Activated CD8-positive, alpha-beta memory T cell treated with anti-CD3 and anti-CD28 coated beads, Interleukin-2, amount 50 U/mL, for 4 hours (primary cell): ENCODE results near the gene SLC8B1.

ENCODE experiments used
- DNase-seq: peaks from one replicate; pipeline ENCODE4 v3.0.0-alpha.2; 2020

Gene SLC8B1

DNA sequence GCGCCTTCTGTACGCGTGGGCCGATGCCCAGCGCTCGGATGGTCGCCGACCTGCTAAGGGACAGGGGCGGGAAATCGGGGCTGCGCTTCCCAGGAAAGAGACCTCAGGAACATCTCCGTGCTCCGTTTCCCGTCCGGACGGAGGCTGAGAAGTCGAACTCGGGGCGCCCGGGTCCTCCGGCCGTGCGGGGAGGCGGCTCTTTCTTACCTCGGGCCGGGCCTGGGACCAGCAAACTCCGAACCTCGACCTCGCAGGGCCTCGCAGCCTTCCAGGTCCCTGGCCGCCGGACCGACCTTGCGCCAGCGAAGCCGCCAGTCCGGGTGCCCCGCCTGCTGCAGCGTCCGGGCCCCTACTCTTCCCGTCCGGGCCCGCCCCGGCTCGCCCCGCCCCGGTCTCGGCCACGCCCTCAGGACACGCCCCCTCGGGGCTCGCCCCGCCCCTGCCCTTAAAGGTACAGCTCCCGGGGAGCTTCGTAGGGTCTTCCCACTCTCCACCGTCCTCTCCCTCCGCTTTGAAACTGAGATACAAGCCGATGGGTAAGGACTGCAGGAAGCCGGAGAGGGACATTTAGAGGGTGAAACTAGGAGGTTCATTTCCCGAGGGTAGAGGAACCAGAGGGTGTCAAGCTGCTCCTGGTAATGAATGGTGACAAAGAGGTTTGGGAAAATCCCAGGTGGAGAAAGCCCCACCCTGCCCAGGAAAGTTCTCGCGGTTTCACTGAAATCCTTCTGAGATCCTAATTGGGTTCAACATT is at the start of gene SLC8B1:
Gene SLC8B1 (minus strand): TSS at position 324 of the 754 bp plus-strand sequence. CDS start 2,231 bp downstream, outside the sequence.
- peak; percentile 88 for DNase-seq

DNA sequence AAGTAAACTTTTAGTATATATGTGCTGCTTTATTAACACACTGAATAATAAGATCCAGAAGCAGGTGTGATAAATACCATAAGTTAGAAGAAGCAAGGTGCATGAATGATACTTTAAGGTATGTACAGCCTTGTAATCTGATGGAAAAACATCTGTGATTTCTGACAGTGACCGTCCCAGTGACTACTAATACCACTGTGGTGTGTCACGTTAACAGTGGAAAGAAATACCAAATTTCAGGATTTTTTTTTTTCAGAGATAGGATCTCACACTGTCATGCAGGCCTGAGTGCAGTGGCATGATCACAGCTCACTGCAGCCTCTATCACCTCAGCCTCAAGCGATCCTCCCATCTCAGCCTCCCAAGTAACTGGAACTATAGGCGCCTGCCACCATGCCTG is 47.3 kb upstream of the SLC8B1 start:
- DNase-seq: no peak

DNA sequence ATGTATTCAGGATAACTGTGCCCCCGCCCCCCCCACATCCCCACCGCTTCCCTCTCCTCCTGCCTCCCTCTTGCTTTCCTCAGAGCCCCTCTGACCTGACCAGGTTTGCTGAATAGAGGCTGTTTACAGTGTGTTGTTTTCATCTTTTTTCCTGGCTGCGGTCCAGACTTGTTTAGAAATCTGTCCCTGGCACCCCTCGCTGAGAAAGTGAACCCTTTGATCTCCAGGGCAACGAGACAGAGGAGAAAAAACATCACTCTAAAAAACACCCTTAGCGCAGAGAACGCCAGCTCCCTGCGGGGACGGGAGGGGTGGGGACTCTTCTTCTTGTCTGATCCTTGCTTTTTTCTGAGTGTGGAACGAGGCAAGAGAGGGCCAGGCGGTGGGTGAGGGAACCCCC is 46.3 kb upstream of the SLC8B1 start:
- DNase-seq: no peak

DNA sequence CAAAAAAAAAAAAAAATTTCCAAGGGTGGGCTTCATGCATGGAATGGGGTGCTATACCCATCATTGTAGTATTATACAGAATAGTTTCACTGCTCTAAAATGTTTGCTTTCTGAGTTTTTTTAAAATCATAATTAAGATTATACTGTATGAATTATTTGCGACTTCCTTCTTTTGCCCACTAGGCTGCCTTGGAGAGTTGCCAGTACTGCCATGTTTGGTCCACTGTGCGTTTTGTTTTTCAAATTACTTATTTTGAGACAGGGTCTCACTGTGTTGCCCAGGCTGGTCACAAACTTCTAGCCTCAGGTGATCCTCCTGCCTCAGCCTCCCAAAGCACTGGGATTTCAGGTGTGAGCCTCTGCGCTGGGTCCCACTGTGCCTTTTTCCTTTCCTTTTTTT is 43.4 kb upstream of the SLC8B1 start:
- DNase-seq: no peak

DNA sequence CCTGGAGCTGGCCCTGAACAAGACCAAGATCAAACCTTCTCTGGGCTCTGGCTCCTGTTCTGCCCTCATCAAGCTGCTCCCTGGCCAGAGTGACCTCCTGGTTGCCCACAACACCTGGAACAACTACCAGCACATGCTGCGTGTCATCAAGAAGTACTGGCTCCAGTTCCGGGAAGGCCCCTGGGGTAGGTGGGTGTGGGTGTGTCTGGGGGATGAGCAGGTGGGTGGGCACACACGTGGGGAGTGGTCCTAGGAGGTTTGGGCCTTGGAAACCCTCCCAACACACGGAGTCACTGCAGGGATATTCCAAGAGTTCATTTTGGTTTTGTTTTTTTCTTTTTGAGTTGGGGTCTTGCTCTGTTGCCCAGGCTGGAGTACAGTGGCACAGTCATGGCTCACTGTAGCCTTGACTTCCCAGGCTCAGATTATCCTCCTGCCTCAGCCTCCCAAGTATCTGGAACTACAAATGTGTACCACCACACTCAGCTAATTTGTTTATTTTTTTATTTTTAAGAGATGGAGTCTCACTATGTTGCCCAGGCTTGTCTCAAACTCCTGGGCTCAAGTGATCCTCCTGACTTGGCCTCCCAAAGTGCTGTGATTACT is 40.0 kb upstream of the SLC8B1 start:
- DNase-seq: no peak

DNA sequence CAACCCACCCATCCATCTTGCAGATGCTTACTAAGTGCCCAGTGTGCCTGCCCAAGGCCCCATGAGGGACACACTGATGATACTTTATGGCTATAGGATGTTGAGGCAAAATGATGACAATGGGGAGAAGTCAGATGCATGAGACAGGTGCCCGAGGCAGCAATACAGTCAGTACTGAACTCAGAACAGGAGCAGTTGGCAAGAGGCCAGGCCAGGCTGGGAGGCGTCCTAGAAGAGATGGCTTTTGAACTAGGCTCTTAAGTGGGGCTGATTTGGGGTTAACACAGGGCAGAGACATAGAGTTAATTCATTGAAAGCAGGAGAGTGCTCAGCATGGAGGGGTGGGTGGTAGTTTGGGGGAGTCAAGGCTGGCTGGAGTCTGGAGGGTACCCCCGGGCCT is 39.1 kb upstream of the SLC8B1 start:
- DNase-seq: no peak

DNA sequence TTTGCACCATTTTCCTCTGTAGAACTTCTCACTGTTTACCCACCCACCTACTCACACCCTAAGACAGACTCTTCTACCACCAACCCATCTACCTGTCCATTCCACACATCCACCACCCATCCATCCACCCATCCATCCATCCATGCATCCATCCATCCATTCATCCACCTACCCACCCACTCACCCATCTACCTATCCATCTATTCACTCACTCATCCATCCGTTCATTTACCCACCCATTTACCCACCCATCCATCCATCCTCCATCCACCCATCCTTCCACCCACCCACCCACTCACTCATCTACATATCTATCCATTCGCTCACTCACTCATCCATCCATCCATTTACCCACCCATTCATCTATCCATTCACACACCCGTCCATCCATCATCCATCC is 38.5 kb upstream of the SLC8B1 start:
- DNase-seq: no peak

DNA sequence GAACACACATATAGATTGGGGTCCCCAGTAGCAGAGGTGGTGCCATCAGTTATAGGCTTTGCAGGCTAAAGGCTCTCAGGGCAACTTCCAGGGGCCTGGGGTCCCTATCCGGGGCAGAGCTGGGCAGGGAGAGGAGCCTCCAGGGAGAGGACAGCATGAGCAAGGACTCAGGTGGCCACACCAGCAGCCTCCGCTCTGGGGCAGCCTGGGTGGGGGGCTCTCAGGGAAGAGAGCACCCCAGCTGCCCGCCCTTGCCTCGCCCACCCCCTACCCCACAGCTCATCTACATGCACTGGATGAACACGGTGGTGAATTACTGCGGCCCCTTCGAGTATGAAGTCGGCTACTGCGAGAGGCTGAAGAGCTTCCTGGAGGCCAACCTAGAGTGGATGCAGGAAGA is 37.5 kb upstream of the SLC8B1 start:
- DNase-seq: no peak

DNA sequence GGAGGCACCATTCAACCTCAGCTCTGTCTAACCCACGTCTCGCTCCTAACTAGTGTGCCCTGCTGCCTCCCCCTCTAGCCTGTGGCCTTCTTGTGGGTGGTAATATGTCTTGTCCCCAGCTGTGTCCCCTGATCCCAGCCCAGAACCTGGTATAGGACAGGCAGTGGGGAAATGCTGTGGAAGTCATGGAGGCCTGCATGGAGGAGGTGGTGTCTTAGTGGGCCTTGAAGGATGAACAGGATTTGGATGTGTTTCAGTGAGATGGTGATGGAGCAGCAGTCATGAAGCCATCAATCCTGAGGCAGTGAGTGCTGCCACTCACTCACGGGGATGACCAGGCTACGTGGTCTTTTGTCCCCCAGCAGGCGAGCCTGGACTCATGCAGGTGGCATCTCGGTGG is 36.9 kb upstream of the SLC8B1 start:
- no peak for DNase-seq

DNA sequence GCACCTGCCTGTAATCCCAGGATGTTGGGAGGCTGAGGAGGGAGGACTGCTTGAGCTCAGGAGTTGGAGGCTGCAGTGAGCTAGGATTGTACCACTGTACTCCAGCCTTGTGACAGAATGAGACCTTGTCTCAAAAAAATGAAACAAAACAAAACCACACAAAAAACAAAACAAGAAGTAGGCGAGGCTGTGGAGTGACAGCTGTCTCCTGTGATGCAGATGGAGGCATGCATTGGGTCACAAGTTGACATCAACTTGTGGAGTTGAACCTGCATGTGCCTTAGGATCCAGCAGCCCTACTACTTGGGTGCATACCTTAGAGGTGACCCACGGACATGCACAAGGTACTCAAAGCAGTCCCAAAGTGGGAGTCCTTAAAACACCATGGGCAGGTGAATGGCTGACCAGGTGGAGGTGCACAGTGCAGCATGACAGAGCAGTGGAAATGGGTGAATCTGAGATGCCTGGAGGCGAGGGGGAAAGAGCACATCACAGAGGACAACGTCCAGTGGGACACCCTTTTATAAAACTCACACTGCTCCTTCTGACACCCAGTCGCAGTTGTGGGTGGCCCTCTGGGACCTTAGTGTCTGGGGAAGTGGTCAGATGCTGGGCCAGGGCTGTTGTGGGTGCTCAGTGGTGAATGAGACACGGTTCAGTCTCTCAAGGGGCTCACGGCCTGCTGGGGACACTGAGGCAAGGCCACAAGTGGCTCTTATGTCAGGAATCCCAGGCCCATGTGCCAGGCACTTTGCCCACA is 36.2 kb upstream of the SLC8B1 start:
- DNase-seq: no peak

DNA sequence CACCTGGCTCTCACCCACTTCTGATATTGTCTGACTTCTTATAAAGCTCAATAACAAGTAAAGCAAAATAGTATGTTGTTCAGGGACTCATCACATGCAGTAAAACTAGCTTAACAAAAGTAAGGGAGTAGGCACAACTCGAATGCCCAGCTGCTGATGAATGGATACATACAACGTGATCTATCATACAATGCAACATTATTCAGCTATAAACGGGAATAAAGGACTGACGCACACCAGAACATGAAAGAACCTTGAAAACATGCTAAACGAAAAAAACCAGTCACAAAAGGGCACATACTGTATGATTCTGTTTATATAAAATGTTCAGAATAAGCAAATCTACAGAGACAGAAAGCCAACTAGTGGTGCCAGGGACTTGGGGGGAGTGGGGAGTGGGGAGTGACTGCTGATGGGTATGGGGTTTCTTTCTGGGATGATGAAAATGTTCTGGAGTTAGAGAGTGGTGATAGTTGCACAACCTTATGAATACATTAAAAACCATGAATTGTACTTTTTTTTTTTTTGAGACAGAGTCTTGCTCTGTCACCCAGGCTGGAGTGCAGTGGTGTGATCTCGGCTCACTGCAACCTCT is 34.6 kb upstream of the SLC8B1 start:
- no peak for DNase-seq

DNA sequence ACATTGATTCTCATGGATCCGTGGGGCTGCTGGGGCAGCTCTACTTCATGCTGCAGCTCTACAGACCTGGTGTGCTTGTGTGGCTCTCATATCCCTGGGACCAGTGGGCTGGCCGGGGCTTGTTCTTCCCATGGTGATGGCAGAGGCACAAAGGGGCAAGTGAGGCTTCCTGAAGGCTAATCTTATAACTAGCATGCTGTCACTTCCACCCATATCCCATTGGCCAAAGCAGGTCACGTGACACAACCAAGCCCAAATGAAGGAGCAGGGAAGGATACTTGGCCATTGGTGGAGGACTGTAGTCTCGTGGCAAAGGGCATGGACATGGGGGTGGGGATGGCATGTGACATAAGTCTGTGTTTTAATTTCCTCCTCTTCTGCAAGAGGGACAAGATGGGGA is 33.4 kb upstream of the SLC8B1 start:
- no peak for DNase-seq

DNA sequence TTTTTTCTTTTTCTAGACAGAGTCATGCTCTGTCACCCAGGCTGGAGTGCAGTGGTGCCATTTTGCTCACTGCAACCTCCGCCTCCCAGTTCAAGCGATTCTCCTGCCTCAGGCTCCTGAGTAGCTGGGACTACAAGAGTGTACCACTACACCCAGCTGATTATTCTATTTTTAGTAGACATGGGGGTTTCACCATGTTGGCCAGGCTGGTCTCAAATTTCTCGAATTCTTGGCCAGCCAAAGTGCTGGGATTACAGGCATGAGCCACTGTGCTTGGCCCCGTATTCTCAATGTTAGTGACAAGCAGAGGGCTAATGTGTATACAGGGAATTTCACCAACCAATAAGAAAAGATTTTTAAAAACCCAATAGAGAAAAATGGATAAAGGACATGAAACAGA is 31.9 kb upstream of the SLC8B1 start:
- DNase-seq: no peak

DNA sequence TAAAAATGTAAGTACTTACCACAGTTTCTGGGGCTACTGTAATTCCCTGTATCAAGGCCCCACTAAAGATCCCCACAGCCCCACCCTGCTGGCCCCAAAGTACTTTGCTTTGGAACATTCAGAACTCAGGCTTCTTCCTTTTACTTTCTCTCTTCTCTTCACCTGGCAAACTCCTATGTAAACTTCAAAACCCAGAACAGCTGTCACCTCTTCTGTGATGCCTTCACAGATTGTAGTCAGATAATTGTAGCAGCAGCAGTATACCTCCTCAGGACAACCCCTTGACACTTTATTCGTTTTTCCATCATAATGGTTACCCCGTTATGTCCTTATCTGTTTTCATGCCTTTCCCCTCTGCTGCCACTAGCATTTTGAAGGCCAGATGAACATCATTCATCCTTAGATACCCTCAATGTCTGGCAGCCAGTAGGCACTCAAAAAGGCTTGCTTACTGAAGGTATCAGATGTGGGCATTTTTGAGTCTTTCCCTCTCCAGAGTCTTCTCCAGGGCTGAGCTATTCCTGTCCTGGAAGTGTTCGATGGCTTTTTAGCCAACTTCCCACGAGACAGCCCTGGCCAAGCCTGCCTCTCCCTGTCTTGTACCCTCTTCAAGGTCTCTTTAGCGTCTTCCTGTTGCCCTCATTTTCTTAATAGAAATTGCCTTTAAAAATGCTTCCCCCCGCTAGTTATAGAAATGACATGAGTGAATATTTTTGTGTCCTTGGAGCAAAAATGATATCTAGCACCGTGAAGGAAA is 30.9 kb upstream of the SLC8B1 start:
- no peak for DNase-seq

DNA sequence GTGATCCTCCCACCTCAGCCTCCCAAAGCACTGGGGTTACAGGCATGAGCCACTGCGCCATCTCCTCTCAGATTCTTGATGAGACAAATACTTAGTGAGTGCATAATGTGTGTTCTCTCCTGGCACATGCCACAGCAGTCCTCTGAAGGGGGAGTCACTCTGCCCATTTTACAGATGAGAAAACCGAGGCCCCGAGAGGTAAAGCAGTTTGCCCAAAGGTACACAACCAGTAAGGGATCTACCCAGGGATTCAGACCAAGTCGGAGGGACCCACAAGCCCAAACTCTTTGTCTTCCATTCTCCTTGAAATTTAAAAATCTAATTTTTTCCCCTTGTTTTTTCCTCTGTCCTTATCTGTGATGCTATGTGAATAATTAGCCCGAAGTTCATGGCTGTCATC is 29.8 kb upstream of the SLC8B1 start:
- no peak for DNase-seq

DNA sequence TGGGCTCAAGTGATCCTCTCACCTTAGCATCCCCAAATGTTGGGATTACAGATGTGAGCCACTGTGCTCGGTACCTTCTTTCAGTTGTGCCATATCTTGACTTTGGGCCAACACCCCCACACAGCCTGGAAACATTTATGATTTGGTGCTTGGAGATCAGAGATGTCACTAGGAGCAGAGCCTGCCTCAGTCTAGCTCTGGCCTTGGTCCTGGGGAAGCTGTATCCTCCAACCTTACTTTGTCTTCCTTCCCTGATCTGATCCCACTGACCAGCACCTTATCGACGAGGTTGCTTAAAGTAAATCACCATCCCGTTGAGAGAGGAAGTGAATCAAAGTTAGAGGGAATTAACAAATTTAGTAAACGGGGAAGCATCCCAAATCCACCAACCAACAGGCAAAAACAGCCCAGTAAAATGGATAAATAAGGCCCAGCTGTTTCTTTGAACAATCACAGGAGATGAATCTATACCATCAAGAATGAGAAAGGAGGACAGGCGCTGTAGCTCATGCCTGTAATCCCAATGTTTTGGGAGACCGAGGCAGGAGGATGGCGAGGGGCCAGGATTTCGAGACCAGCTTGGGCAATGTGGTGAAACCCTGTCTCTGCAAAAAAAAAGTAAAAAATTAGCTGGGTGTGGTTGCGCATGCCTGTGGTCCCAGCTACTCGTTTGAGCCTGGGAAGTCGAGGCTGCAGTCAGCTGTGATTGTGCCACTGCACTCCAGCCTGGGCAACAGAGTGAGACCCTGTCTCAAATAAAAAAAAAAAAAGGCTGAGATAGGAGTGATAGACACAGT is 26.9 kb upstream of the SLC8B1 start:
- DNase-seq: no peak

DNA sequence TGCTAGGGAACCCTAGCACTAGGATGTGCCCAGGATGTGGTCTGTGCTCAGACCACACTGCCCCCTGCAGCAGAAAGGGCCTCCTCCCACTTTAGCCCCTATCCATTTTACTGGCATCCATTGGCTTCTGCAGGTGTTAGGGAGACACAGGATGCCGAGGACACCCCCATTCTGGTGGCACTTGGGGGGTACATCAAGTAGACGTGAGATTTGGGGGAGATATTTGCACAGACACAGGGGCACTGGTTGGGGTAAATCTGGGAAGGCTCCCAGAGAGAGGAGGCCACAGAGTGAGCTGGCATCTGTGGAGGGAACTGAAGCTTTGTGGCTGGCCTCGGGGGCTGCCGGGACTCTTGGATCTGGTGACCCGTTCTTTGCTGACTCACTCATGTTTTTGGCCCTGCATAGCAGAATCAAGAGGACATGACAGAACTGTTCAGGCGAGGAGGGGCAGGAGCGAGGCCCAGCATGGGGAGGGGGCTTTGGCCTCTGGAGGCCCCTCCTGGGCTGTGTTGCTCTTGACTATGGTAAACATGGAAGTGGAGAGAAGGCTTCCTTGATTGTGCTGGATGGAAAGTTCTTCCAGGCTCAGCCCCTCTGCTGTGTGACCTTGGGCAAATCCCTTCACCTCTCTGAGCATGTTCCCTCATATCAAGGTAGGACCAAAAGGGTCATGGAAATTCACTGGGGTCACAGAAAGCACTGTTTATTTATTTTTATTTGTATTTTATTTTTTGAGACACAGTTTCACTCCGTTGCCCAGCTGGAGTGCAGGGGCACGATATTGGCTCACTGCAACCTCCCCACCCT is 25.2 kb upstream of the SLC8B1 start:
- DNase-seq: no peak

DNA sequence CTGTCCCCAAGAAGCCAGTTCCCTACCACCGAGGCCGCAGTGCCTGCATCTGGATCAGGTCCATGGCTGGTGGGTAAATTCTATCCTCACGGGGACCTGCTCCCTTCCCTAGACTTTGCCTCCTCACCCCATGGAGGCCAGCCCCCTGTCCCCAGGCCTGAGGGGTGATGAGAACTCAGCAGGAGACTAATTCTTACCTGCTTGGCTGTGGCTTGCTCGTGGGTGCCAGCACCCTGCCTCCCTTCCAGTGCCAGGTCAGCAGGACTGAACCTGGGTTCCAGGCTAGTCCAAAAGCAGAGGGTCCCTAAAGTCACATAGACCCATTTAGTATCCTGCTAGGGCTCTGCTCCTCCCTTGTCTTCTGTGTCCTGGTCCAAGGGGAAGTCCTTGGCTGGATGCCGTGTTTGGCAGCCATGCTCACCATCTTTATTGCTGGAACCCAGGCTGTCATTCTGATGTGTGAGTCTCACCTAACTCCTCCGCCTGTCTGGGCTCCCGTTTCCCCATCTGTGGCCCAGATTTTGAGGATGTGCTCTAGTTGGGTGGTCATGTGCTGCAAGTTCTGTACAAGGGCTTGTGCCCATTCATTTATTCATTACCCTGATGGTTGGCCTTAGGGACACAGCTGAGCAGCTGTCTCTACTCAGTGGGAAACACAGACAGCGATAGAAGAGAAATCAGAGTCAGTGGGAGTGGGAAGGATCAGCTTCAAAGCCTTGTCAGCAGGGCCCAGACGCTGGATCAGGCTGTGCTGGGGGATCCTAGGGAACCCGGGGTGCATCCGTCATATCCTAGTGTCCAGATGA is 24.4 kb upstream of the SLC8B1 start:
- DNase-seq: no peak

DNA sequence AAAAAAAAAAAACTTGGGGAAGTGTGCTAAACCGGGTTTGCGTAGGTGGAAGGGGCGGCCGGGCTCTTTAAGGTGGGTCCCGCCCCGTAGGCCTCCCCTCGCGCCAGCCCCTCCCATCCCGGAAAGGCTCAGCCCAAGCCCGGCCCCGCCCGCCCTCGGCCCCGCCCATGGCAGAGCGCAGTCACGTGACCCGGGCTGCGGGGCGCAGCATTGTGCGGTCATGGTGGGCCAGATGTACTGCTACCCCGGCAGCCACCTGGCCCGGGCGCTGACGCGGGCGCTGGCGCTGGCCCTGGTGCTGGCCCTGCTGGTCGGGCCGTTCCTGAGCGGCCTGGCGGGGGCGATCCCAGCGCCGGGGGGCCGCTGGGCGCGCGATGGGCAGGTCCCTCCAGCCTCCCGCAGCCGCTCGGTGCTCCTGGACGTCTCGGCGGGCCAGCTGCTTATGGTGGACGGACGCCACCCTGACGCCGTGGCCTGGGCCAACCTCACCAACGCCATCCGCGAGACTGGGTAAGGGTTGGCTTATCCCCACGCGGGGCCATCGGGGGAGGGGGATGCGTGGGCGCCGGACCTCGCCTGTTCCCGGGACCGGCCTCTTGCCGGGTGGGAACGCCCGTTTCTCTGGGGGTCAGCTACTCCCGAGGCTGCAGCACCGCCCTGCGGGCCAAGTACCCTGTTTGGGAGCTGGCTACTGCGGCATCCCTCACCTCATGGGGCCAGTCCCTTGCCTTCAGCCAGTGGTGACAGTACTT is 23.6 kb upstream of the SLC8B1 start, which contains the start of gene PLBD2:
Gene PLBD2 (plus strand): TSS at position 207 of the 752 bp plus-strand sequence. CDS start 14 bp downstream, at position 221.
- DNase-seq: peak; percentile 93
